RWPE2 (cell line): ENCODE results near the gene SMPD4.
"Not testable (repeated sequence)": the region's sequence is repeated elsewhere in the genome, so short reads cannot be mapped to it uniquely, and the experiment has no call there.

Experiments used
- ATAC-seq: fragments of 200-7000 bp; cut with Tn5 transposase; 3 replicates; pipeline ENCODE4 v1.9.1; 2021; ENCODE audit warnings: low read depth
- DNase-seq: peaks from one replicate; pipeline ENCODE4 v3.0.0-alpha.2; 2020; ENCODE audit warnings: low spot score
- H3K27ac ChIP-seq: fragments of 450-650 bp; 2 replicates; pipeline ENCODE4 v1.5.1; 2017; ENCODE audit warnings: mild to moderate bottlenecking; ENCODE audit not compliant: poor library complexity, severe bottlenecking
- H3K27me3 ChIP-seq: fragments of 250-450 bp; sonication (Bioruptor Pico); 2 replicates; pipeline ENCODE4 v1.5.1; 2021; ENCODE audit warnings: mild to moderate bottlenecking, moderate library complexity; ENCODE audit not compliant: insufficient read depth, poor library complexity, severe bottlenecking
- H3K36me3 ChIP-seq: fragments of 250-450 bp; sonication (Bioruptor Pico); 2 replicates; pipeline ENCODE4 v1.5.1; 2020; ENCODE audit warnings: low read depth, mild to moderate bottlenecking, moderate library complexity
- H3K4me1 ChIP-seq: fragments of 250-450 bp; sonication (Bioruptor Pico); 2 replicates; pipeline ENCODE4 v1.5.1; 2021; ENCODE audit warnings: mild to moderate bottlenecking, moderate library complexity; ENCODE audit not compliant: insufficient read depth, poor library complexity, severe bottlenecking
- H3K4me3 ChIP-seq: fragments of 250-450 bp; sonication (Bioruptor Pico); 2 replicates; pipeline ENCODE4 v1.5.1; 2021; ENCODE audit warnings: mild to moderate bottlenecking, moderate library complexity; ENCODE audit not compliant: severe bottlenecking
- H3K9me3 ChIP-seq: fragments of 250-450 bp; sonication (Bioruptor Pico); 2 replicates; pipeline ENCODE4 v1.5.1; 2021; ENCODE audit warnings: mild to moderate bottlenecking, moderate library complexity; ENCODE audit not compliant: severe bottlenecking
- CTCF ChIP-seq: fragments of 450-650 bp; IDR thresholded peaks from one replicate; pipeline ENCODE4 v1.5.1; 2017; ENCODE audit warnings: mild to moderate bottlenecking, moderate library complexity; ENCODE audit not compliant: poor library complexity, severe bottlenecking

Gene SMPD4

GRCh38 chr2:130203150-130203549 is 21.7 kb upstream of the SMPD4 start:
- not testable (repeated sequence) for H3K36me3 ChIP-seq, H3K4me1 ChIP-seq, H3K27me3 ChIP-seq, DNase-seq, H3K4me3 ChIP-seq, H3K9me3 ChIP-seq, H3K27ac ChIP-seq, ATAC-seq

GRCh38 chr2:130202518-130202917 is 21.1 kb upstream of the SMPD4 start:
- ATAC-seq, H3K4me3 ChIP-seq, H3K27me3 ChIP-seq, DNase-seq, H3K36me3 ChIP-seq, H3K4me1 ChIP-seq, H3K27ac ChIP-seq, H3K9me3 ChIP-seq: not testable (repeated sequence)

GRCh38 chr2:130198343-130198742 is 16.9 kb upstream of the SMPD4 start, which contains the start of gene TUBA3E:
Gene TUBA3E, minus strand, starts transcription at chr2:130198439. Its CDS starts 79 bp downstream, at chr2:130198360.
- no peak for TF ChIP-seq CTCF
- no peaks in the 10 kb centered on the region for H3K27me3 ChIP-seq
- H3K4me3 ChIP-seq = no peak within 1 kb of the TSS
- no peak within 1 kb of the TSS for H3K27ac ChIP-seq
- ATAC-seq (no peak), DNase-seq (no peak)
- no peaks in the 10 kb centered on the region for H3K4me1 ChIP-seq
- no peaks in the 10 kb centered on the region for H3K36me3 ChIP-seq
- no peaks in the 10 kb centered on the region for H3K9me3 ChIP-seq

GRCh38 chr2:130196052-130196451 is 14.7 kb upstream of the SMPD4 start:
- not testable (repeated sequence) for H3K36me3 ChIP-seq

GRCh38 chr2:130195089-130195635 is 13.8 kb upstream of the SMPD4 start:
- H3K27ac ChIP-seq, H3K4me1 ChIP-seq, DNase-seq, H3K27me3 ChIP-seq, H3K36me3 ChIP-seq, ATAC-seq, H3K9me3 ChIP-seq, H3K4me3 ChIP-seq: not testable (repeated sequence)

More at GRCh38 chr2:130196052-130196451, 14.7 kb upstream of the SMPD4 start:
- not testable (repeated sequence) for H3K4me1 ChIP-seq, H3K9me3 ChIP-seq, H3K27ac ChIP-seq, H3K27me3 ChIP-seq, ATAC-seq, DNase-seq, H3K4me3 ChIP-seq

- not testable (repeated sequence) for H3K27ac ChIP-seq, DNase-seq, H3K9me3 ChIP-seq, H3K27me3 ChIP-seq, H3K36me3 ChIP-seq, ATAC-seq, H3K4me3 ChIP-seq, H3K4me1 ChIP-seq
Measured at GRCh38 chr2:130193824-130194223, 12.4 kb upstream of the SMPD4 start.

- H3K9me3 ChIP-seq, H3K4me3 ChIP-seq, H3K27me3 ChIP-seq, DNase-seq, H3K36me3 ChIP-seq, ATAC-seq, H3K4me1 ChIP-seq, H3K27ac ChIP-seq: not testable (repeated sequence)
Measured at GRCh38 chr2:130192451-130192850, 11.0 kb upstream of the SMPD4 start.

- not testable (repeated sequence) for DNase-seq, H3K27me3 ChIP-seq, ATAC-seq, H3K4me3 ChIP-seq, H3K36me3 ChIP-seq, H3K27ac ChIP-seq, H3K4me1 ChIP-seq, H3K9me3 ChIP-seq
Measured at GRCh38 chr2:130191319-130191718, 9.9 kb upstream of the SMPD4 start.
